Neural progenitor cell (in vitro differentiated cells): Measurements from ENCODE around the gene CERK. TPM values are rescaled to one million over a fixed set of nuclear protein-coding genes. Genes with fewer than 3 reads are reported as not detected.

Experiments used
- DNase-seq: peaks from one replicate; pipeline ENCODE4 v3.0.0-alpha.2; 2016; ENCODE audit warnings: low spot score
- H2AFZ ChIP-seq: fragments of 200-600 bp; sonication (generic); replicated peaks from 2 replicates; pipeline ENCODE4 v1.6.1; 2016; ENCODE audit warnings: antibody characterized with exemption
- H3F3A ChIP-seq: fragments of 200-600 bp; sonication (generic); 2 replicates; pipeline ENCODE4 v1.6.1; 2016; ENCODE audit warnings: antibody characterized with exemption, low read depth
- H3K27ac ChIP-seq: fragments of 200-600 bp; sonication (generic); 2 replicates; pipeline ENCODE4 v1.5.1; 2016; ENCODE audit warnings: mild to moderate bottlenecking
- H3K27me3 ChIP-seq: fragments of 200-600 bp; sonication (generic); 2 replicates; pipeline ENCODE4 v1.6.1; 2016; ENCODE audit warnings: mild to moderate bottlenecking, moderate library complexity
- H3K36me3 ChIP-seq: fragments of 200-600 bp; sonication (generic); 2 replicates; pipeline ENCODE4 v1.5.1; 2016
- H3K4me1 ChIP-seq: fragments of 200-600 bp; sonication (generic); 2 replicates; pipeline ENCODE4 v1.6.1; 2016; ENCODE audit warnings: mixed run types
- H3K4me2 ChIP-seq: fragments of 200-600 bp; sonication (generic); 2 replicates; pipeline ENCODE4 v1.6.1; 2016
- H3K4me3 ChIP-seq: fragments of 200-600 bp; sonication (generic); 2 replicates; pipeline ENCODE4 v1.5.1; 2016
- H3K79me2 ChIP-seq: fragments of 200-600 bp; sonication (generic); 2 replicates; pipeline ENCODE4 v1.6.1; 2016; ENCODE audit warnings: low read depth
- H3K9ac ChIP-seq: fragments of 200-600 bp; sonication (generic); 2 replicates; pipeline ENCODE4 v1.6.1; 2016
- H3K9me3 ChIP-seq: fragments of 200-600 bp; sonication (generic); 2 replicates; pipeline ENCODE4 v1.5.1; 2016; ENCODE audit warnings: low read depth
- H4K20me1 ChIP-seq: fragments of 200-600 bp; sonication (generic); 2 replicates; pipeline ENCODE4 v1.6.1; 2016; ENCODE audit warnings: low read depth
- H3K27ac Mint-ChIP-seq: 3 replicates; pipeline ENCODE4 v1.8.0; 2021; ENCODE audit warnings: mixed read lengths
- H3K27me3 Mint-ChIP-seq: 2 replicates; pipeline ENCODE4 v1.8.0; 2022; ENCODE audit warnings: low read depth, mild to moderate bottlenecking, inconsistent platforms, moderate library complexity, mixed read lengths; ENCODE audit not compliant: insufficient read depth
- H3K36me3 Mint-ChIP-seq: 3 replicates; pipeline ENCODE4 v1.8.0; 2021; ENCODE audit warnings: mixed read lengths
- H3K4me1 Mint-ChIP-seq: 3 replicates; pipeline ENCODE4 v1.8.0; 2021; ENCODE audit warnings: mixed read lengths
- H3K4me3 Mint-ChIP-seq: 3 replicates; pipeline ENCODE4 v1.8.0; 2021; ENCODE audit warnings: mild to moderate bottlenecking, moderate library complexity, mixed read lengths
- H3K9me3 Mint-ChIP-seq: 3 replicates; pipeline ENCODE4 v1.8.0; 2020; ENCODE audit warnings: mixed read lengths
- EZH2 ChIP-seq: fragments of 200-600 bp; sonication (generic); IDR thresholded peaks from 2 replicates; pipeline ENCODE4 v1.6.1; 2017; ENCODE audit warnings: antibody characterized with exemption, mild to moderate bottlenecking, moderate library complexity
- EZH2phosphoT487 ChIP-seq: fragments of 200-600 bp; sonication (generic); IDR thresholded peaks from 2 replicates; pipeline ENCODE4 v1.6.1; 2017; ENCODE audit warnings: antibody characterized with exemption
- total RNA-seq: library from RNA; depleted of rRNA; stranded (reverse); fragments of >200 nt; gene quantifications from 2 replicates; pipeline ENCODE4 v1.2.3, GENCODE V29; 2015; ENCODE audit warnings: low replicate concordance
- TF ChIP-seq, protein P1 (sequence below): fragments of 200-600 bp; sonication (generic); IDR thresholded peaks from 2 replicates; pipeline ENCODE4 v1.5.1; 2017; ENCODE audit warnings: antibody characterized with exemption, mild to moderate bottlenecking

Gene CERK
- total RNA-seq, 1 donor from 2014 or later, result 53.6 TPM

GRCh38 chr22:46708766-46709330 is 29.2 kb downstream of the CERK start:
- no peaks in the 10 kb centered on the region for H3K27me3 ChIP-seq
- H3K9ac ChIP-seq, result no peak overlapping the region
- no peaks in the 10 kb centered on the region for H3K9me3 Mint-ChIP-seq
- H4K20me1 ChIP-seq, result peaks cover 5% of the 10 kb centered on the region
- peaks cover 52% of the 10 kb centered on the region for H3K36me3 Mint-ChIP-seq
- no peaks in the 10 kb centered on the region for H3K36me3 ChIP-seq
- no peaks in the 10 kb centered on the region for H3K9me3 ChIP-seq
- H3F3A ChIP-seq, result no peaks in the 10 kb centered on the region
- no peak overlapping the region for H3K4me3 Mint-ChIP-seq
- H3K27ac ChIP-seq, result no peak overlapping the region
- no peak for DNase-seq
- no peaks in the 10 kb centered on the region for H3K27me3 Mint-ChIP-seq
- H3K4me1 Mint-ChIP-seq, result no peaks in the 10 kb centered on the region
- no peaks in the 10 kb centered on the region for H3K79me2 ChIP-seq
- no peak overlapping the region for H3K4me2 ChIP-seq
- no peaks in the 10 kb centered on the region for H3K4me1 ChIP-seq
- TF ChIP-seq EZH2 (no peak), EZH2phosphoT487 (no peak)
- TF ChIP-seq, protein P1, sequence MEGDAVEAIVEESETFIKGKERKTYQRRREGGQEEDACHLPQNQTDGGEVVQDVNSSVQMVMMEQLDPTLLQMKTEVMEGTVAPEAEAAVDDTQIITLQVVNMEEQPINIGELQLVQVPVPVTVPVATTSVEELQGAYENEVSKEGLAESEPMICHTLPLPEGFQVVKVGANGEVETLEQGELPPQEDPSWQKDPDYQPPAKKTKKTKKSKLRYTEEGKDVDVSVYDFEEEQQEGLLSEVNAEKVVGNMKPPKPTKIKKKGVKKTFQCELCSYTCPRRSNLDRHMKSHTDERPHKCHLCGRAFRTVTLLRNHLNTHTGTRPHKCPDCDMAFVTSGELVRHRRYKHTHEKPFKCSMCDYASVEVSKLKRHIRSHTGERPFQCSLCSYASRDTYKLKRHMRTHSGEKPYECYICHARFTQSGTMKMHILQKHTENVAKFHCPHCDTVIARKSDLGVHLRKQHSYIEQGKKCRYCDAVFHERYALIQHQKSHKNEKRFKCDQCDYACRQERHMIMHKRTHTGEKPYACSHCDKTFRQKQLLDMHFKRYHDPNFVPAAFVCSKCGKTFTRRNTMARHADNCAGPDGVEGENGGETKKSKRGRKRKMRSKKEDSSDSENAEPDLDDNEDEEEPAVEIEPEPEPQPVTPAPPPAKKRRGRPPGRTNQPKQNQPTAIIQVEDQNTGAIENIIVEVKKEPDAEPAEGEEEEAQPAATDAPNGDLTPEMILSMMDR, result no peak
- H3K27ac Mint-ChIP-seq, result no peak overlapping the region
- no peak overlapping the region for H3K4me3 ChIP-seq
- no peak overlapping the region for H2AFZ ChIP-seq

- no peaks in the 10 kb centered on the region for H3K36me3 ChIP-seq
Measured at GRCh38 chr22:46707827-46708570, 30.1 kb downstream of the CERK start.

DNA sequence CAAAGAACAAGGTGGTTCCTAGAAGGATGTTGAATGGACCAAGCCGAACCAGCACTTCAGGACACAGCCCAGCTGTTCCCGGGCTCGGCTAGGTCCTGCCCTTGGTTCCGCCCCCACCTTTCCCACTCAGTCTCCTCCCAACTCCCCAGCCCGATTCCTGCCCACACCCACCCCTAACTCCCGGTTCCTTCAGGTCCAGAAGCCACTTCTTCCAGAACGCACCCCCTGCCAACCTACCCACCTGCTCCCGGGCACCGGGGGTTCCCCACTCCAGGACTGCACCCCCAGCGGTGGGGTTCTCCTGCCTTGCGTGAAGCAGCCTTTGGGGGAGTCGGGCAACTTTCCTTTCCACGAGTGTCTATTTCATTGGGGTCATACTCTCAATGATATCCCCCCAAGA is 30.7 kb downstream of the CERK start:
- H3K4me3 Mint-ChIP-seq, result no peak overlapping the region
- no peak overlapping the region for H3K27ac Mint-ChIP-seq
- H2AFZ ChIP-seq, result no peak overlapping the region
- H3F3A ChIP-seq, result no peaks in the 10 kb centered on the region
- H3K27me3 ChIP-seq, result no peaks in the 10 kb centered on the region
- no peak overlapping the region for H3K9ac ChIP-seq
- no peak overlapping the region for H3K4me3 ChIP-seq
- no peaks in the 10 kb centered on the region for H3K4me1 ChIP-seq
- no peaks in the 10 kb centered on the region for H3K9me3 ChIP-seq
- no peaks in the 10 kb centered on the region for H3K27me3 Mint-ChIP-seq
- no peak for DNase-seq
- peaks cover 5% of the 10 kb centered on the region for H4K20me1 ChIP-seq
- no peaks in the 10 kb centered on the region for H3K36me3 ChIP-seq
- TF ChIP-seq EZH2, result no peak
- TF ChIP-seq EZH2phosphoT487, result no peak
- TF ChIP-seq, protein P1, result no peak
- no peaks in the 10 kb centered on the region for H3K79me2 ChIP-seq
- H3K4me1 Mint-ChIP-seq, result peaks cover 12% of the 10 kb centered on the region
- H3K27ac ChIP-seq, result no peak overlapping the region
- no peak overlapping the region for H3K4me2 ChIP-seq
- no peaks in the 10 kb centered on the region for H3K9me3 Mint-ChIP-seq
- H3K36me3 Mint-ChIP-seq, result peaks cover 51% of the 10 kb centered on the region

More at GRCh38 chr22:46707827-46708570, 30.1 kb downstream of the CERK start:
- no peak for TF ChIP-seq EZH2
- peaks cover 50% of the 10 kb centered on the region for H3K36me3 Mint-ChIP-seq
- H3K4me1 Mint-ChIP-seq, result peaks cover 6% of the 10 kb centered on the region
- Histone ChIP-seq H3K9ac (no peak overlapping the region), H3K27ac (no peak overlapping the region), H3K79me2 (no peaks in the 10 kb centered on the region), H4K20me1 (peaks cover 5% of the 10 kb centered on the region), H3K4me2 (no peak overlapping the region), H2AFZ (no peak overlapping the region), H3F3A (no peaks in the 10 kb centered on the region), H3K27me3 (no peaks in the 10 kb centered on the region), H3K9me3 (no peaks in the 10 kb centered on the region), H3K4me3 (no peak overlapping the region), H3K4me1 (no peaks in the 10 kb centered on the region)
- H3K9me3 Mint-ChIP-seq, result no peaks in the 10 kb centered on the region
- H3K27me3 Mint-ChIP-seq, result no peaks in the 10 kb centered on the region
- no peak overlapping the region for H3K4me3 Mint-ChIP-seq
- DNase-seq, result no peak
- peak overlapping the region; percentile 9 for H3K27ac Mint-ChIP-seq

DNA sequence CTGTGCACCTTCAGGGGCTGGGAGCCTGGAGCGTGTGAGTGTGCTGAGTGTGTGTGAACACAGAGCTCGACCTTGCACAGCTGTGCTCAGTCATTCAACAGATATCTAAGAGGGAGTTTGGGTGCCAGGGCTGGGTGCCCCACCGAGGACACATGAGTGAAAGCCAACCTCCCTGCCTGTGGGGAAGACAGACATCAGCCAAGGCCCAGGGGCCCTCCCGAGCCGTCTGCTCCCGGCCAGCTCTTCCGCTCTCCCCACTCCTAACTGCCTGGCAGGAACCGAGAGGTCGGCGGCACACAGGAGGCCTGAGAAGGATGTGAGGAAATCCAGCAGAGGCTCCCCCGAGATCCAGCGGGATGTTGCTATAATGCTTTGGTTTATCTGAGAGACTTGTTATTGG is 32.0 kb downstream of the CERK start:
- Histone ChIP-seq H3K4me3 (no peak overlapping the region), H3K4me1 (no peaks in the 10 kb centered on the region), H3K9ac (no peak overlapping the region), H4K20me1 (peaks cover 5% of the 10 kb centered on the region), H3K27ac (no peak overlapping the region), H3K36me3 (no peaks in the 10 kb centered on the region), H3F3A (no peaks in the 10 kb centered on the region), H2AFZ (no peak overlapping the region), H3K27me3 (no peaks in the 10 kb centered on the region), H3K4me2 (no peak overlapping the region), H3K79me2 (no peaks in the 10 kb centered on the region), H3K9me3 (no peaks in the 10 kb centered on the region)
- TF ChIP-seq, protein P1, result no peak
- TF ChIP-seq EZH2, result no peak
- TF ChIP-seq EZH2phosphoT487, result no peak
- DNase-seq, result no peak
- H3K36me3 Mint-ChIP-seq, result peaks cover 43% of the 10 kb centered on the region
- peak overlapping the region; percentile 15 for H3K27ac Mint-ChIP-seq
- no peaks in the 10 kb centered on the region for H3K9me3 Mint-ChIP-seq
- H3K4me3 Mint-ChIP-seq, result no peak overlapping the region
- H3K27me3 Mint-ChIP-seq, result no peaks in the 10 kb centered on the region
- H3K4me1 Mint-ChIP-seq, result peaks cover 13% of the 10 kb centered on the region
